Testis (tissue), 2 donors: ENCODE results near the gene ZFP64.

Source experiments
- CTCF ChIP-seq, 3 experiments: fragments of 450-650 bp in 2 of 3; fragments of 200-600 bp in 1 of 3; sonication (generic) in 1 of 3; IDR thresholded peaks; one replicate each; pipeline ENCODE4 v1.5.1; 2016 to 2019; ENCODE audit warnings: antibody characterized with exemption in 3 of 3, mild to moderate bottlenecking in 2 of 3, moderate library complexity in 1 of 3
- POLR2A ChIP-seq: fragments of 450-650 bp; IDR thresholded peaks from one replicate; pipeline ENCODE4 v1.6.1; 2017; ENCODE audit warnings: antibody characterized with exemption, mild to moderate bottlenecking, moderate library complexity

GRCh38 chr20:52213995-52214394, 22.4 kb upstream of the ZFP64 start:
- TF ChIP-seq CTCF (IDR thresholded peaks at IDR 0.05), result no peak
- TF ChIP-seq POLR2A, result no peak
